GM21367 (cell line): ENCODE results near the gene OTUB2.
A peak's percentile ranks its signal among the peaks of the same experiment; 100 is the strongest.

Source experiments
- ATAC-seq: cut with Tn5 transposase; IDR thresholded peaks from one replicate; pipeline ENCODE4 v1.9.1; 2021; ENCODE audit not compliant: unreplicated experiment

The OTUB2 gene

GRCh38 chr14:93996130-93996695 is 29.9 kb upstream of the OTUB2 start:
- ATAC-seq, result no peak

GRCh38 chr14:93997082-93997481 is 29.1 kb upstream of the OTUB2 start, which contains the start of gene CCDC197:
CCDC197 (plus strand) TSS chr14:93997301; CDS start chr14:93998132, 831 bp downstream.
- no peak for ATAC-seq

- ATAC-seq, result no peak
Measured at GRCh38 chr14:93997916-93998870, 27.9 kb upstream of the OTUB2 start.

GRCh38 chr14:93998871-93999403 is 27.2 kb upstream of the OTUB2 start:
- ATAC-seq, result no peak

- ATAC-seq, result no peak
Measured at GRCh38 chr14:93999573-93999972, 26.6 kb upstream of the OTUB2 start.

GRCh38 chr14:94000267-94000666 is 25.9 kb upstream of the OTUB2 start:
- no peak for ATAC-seq

- no peak for ATAC-seq
Measured at GRCh38 chr14:94001016-94001415, 25.1 kb upstream of the OTUB2 start.

- ATAC-seq, result peak; percentile 61
Measured at GRCh38 chr14:94001501-94002396, 24.4 kb upstream of the OTUB2 start.

GRCh38 chr14:94003397-94003796 is 22.7 kb upstream of the OTUB2 start:
- ATAC-seq, result no peak

GRCh38 chr14:94004015-94004414 is 22.1 kb upstream of the OTUB2 start:
- no peak for ATAC-seq

- peak; percentile 43 for ATAC-seq
Measured at GRCh38 chr14:94005324-94006073, 20.6 kb upstream of the OTUB2 start.

GRCh38 chr14:94008234-94008633 is 17.9 kb upstream of the OTUB2 start:
- no peak for ATAC-seq

- ATAC-seq, result no peak
Measured at GRCh38 chr14:94009767-94010166, 16.4 kb upstream of the OTUB2 start.

- no peak for ATAC-seq
Measured at GRCh38 chr14:94010625-94011024, 15.5 kb upstream of the OTUB2 start.

GRCh38 chr14:94011795-94012194 is 14.3 kb upstream of the OTUB2 start:
- ATAC-seq, result no peak

- ATAC-seq, result no peak
Measured at GRCh38 chr14:94014382-94014781, 11.8 kb upstream of the OTUB2 start.

GRCh38 chr14:94015223-94015622 is 10.9 kb upstream of the OTUB2 start:
- ATAC-seq, result no peak

GRCh38 chr14:94016446-94016976 is 9.6 kb upstream of the OTUB2 start:
- no peak for ATAC-seq

- ATAC-seq, result no peak
Measured at GRCh38 chr14:94018308-94018707, 7.8 kb upstream of the OTUB2 start.

GRCh38 chr14:94019329-94019728 is 6.8 kb upstream of the OTUB2 start:
- no peak for ATAC-seq
